IMR-90 (cell line): ENCODE data around the gene ILK. TPM values are rescaled to one million over a fixed set of nuclear protein-coding genes. Genes with fewer than 3 reads are reported as not detected.

Experiments used
- ATAC-seq: fragments of 200-7000 bp; cut with Tn5 transposase; 2 replicates; pipeline ENCODE4 v1.9.1; 2020; ENCODE audit warnings: low read depth, mild to moderate bottlenecking, moderate library complexity
- BruUV-seq: library from RNA; stranded (reverse); fragments of 400-500 nt; replicated peaks from 2 replicates; lab custom pipeline; 2021; lab: Mats Ljungman, UMichigan
- CTCF ChIA-PET: fragments of 300-600 bp; formaldehyde crosslinking; extraction: SDS; loops from one replicate; lab custom pipeline; 2021; ENCODE audit warnings: antibody characterized with exemption; lab: Yijun Ruan, JAX
- POLR2A ChIA-PET: fragments of 300-600 bp; sonication (Branson Sonifier 250); formaldehyde crosslinking; loops from one replicate; lab custom pipeline; 2022; ENCODE audit warnings: antibody characterized with exemption; ENCODE audit not compliant: unreplicated experiment; lab: Charles Lee
- DNase-seq: peaks from one replicate; pipeline ENCODE4 v3.0.0; 2013
- H2AFZ ChIP-seq: replicated peaks from 2 replicates; pipeline ENCODE3; 2013; ENCODE audit warnings: low read length, mild to moderate bottlenecking; ENCODE audit not compliant: poor library complexity
- H2AK5ac ChIP-seq: 2 replicates; pipeline ENCODE4 v1.6.1; 2013; ENCODE audit warnings: low read depth, low read length, inconsistent platforms
- H2AK9ac ChIP-seq: replicated peaks from 2 replicates; pipeline ENCODE3; 2013; ENCODE audit warnings: mild to moderate bottlenecking, low read depth, low read length, moderate library complexity; ENCODE audit not compliant: poor library complexity
- H2BK120ac ChIP-seq: 2 replicates; pipeline ENCODE4 v1.6.1; 2013; ENCODE audit warnings: low read depth, low read length, inconsistent platforms
- H2BK15ac ChIP-seq: 3 replicates; pipeline ENCODE4 v1.6.1; 2013; ENCODE audit warnings: low read depth, low read length, inconsistent platforms
- H2BK20ac ChIP-seq: 2 replicates; pipeline ENCODE4 v1.6.1; 2013; ENCODE audit warnings: low read depth, mild to moderate bottlenecking, inconsistent platforms, low read length, moderate library complexity
- H2BK5ac ChIP-seq: 2 replicates; pipeline ENCODE4 v1.6.1; 2013; ENCODE audit warnings: mild to moderate bottlenecking, low read depth, low read length, inconsistent platforms; ENCODE audit not compliant: poor library complexity, severe bottlenecking
- H3K14ac ChIP-seq: replicated peaks from 2 replicates; pipeline ENCODE4 v1.6.1; 2013; ENCODE audit warnings: low read depth, low read length, inconsistent platforms
- H3K18ac ChIP-seq: 2 replicates; pipeline ENCODE4 v1.6.1; 2013; ENCODE audit warnings: low read depth, low read length, control low read depth
- H3K23ac ChIP-seq: 2 replicates; pipeline ENCODE4 v1.6.1; 2013; ENCODE audit warnings: low read depth, low read length, inconsistent platforms
- H3K27ac ChIP-seq: 2 replicates; pipeline ENCODE4 v1.5.1; 2013; ENCODE audit warnings: mild to moderate bottlenecking, control low read depth, low read length; ENCODE audit not compliant: insufficient read depth
- H3K27me3 ChIP-seq: 2 replicates; pipeline ENCODE4 v1.6.1; 2013; ENCODE audit warnings: low read length; ENCODE audit not compliant: control insufficient read depth, insufficient read depth
- H3K36me3 ChIP-seq: 2 replicates; pipeline ENCODE4 v1.6.1; 2013; ENCODE audit warnings: low read length, mixed read lengths; ENCODE audit not compliant: control insufficient read depth, insufficient read depth
- H3K4ac ChIP-seq: 2 replicates; pipeline ENCODE4 v1.6.1; 2013; ENCODE audit warnings: low read depth, low read length, inconsistent platforms
- H3K4me1 ChIP-seq: 2 replicates; pipeline ENCODE4 v1.6.1; 2013; ENCODE audit warnings: low read length, mixed read lengths; ENCODE audit not compliant: control insufficient read depth, insufficient read depth
- H3K4me2 ChIP-seq: 2 replicates; pipeline ENCODE4 v1.6.1; 2013; ENCODE audit warnings: low read depth, mild to moderate bottlenecking, control low read depth, low read length, moderate library complexity
- H3K4me3 ChIP-seq: 2 replicates; pipeline ENCODE4 v1.5.1; 2013; ENCODE audit warnings: low read depth, mild to moderate bottlenecking, control low read depth, low read length, moderate library complexity; ENCODE audit not compliant: insufficient read depth
- H3K56ac ChIP-seq: 2 replicates; pipeline ENCODE4 v1.6.1; 2013; ENCODE audit warnings: low read length, inconsistent platforms; ENCODE audit not compliant: insufficient read depth; ENCODE audit errors: extremely low read depth
- H3K79me1 ChIP-seq, 2 experiments: 2 replicates each; pipeline ENCODE4 v1.6.1; 2013; ENCODE audit warnings: low read length in 2 of 2, inconsistent platforms in 1 of 2, low read depth in 1 of 2
- H3K9ac ChIP-seq: 2 replicates; pipeline ENCODE4 v1.6.1; 2013; ENCODE audit warnings: low read depth, low read length, control low read depth
- H3K9me1 ChIP-seq: 2 replicates; pipeline ENCODE4 v1.6.1; 2013; ENCODE audit warnings: low read length, inconsistent platforms; ENCODE audit not compliant: insufficient read depth
- H3K9me3 ChIP-seq: 2 replicates; pipeline ENCODE4 v1.6.1; 2013; ENCODE audit warnings: low read length; ENCODE audit not compliant: control insufficient read depth, insufficient read depth
- H4K20me1 ChIP-seq: 2 replicates; pipeline ENCODE4 v1.6.1; 2013; ENCODE audit warnings: low read length, inconsistent platforms; ENCODE audit not compliant: insufficient read depth
- H4K5ac ChIP-seq: 2 replicates; pipeline ENCODE4 v1.6.1; 2013; ENCODE audit warnings: mild to moderate bottlenecking, low read depth, low read length, control low read depth
- H4K8ac ChIP-seq, 2 experiments: 2 replicates each; pipeline ENCODE4 v1.6.1; 2013; ENCODE audit warnings: low read depth in 2 of 2, low read length in 2 of 2, control low read depth in 1 of 2, inconsistent platforms in 1 of 2
- H4K91ac ChIP-seq: 2 replicates; pipeline ENCODE4 v1.6.1; 2013; ENCODE audit warnings: low read depth, low read length, inconsistent platforms; ENCODE audit not compliant: insufficient read depth
- BHLHE40 ChIP-seq: fragments of 150-350 bp; IDR thresholded peaks from 2 replicates; pipeline ENCODE4 v1.6.1; 2016; ENCODE audit warnings: mild to moderate bottlenecking, low read depth, low read length
- FOS ChIP-seq: fragments of 150-350 bp; IDR thresholded peaks from 2 replicates; pipeline ENCODE4 v1.6.1; 2016; ENCODE audit warnings: low read depth, low read length
- NFE2L2 ChIP-seq: fragments of 150-350 bp; IDR thresholded peaks from 2 replicates; pipeline ENCODE4 v1.6.1; 2016; ENCODE audit warnings: low read depth, mild to moderate bottlenecking, low read length
- WGBS, 2 experiments: methylation state at CpG; one replicate each; pipeline versions ENCODE4 v1.1.5 to v1.1.7; 2013; ENCODE audit warnings: missing lambda C conversion rate in 2 of 2; ENCODE audit not compliant: insufficient read length in 1 of 2; ENCODE audit errors: extremely low coverage in 2 of 2; 5-methylcytosine and 5-hydroxymethylcytosine counted together
- dilution Hi-C: fragments of 300-500 bp; cut with HindIII; formaldehyde crosslinking; loops from one replicate; pipeline ENCODE4 v1.14.3; 2018; ENCODE audit warnings: low sequenced_read_pairs; ENCODE audit not compliant: unreplicated experiment
- in situ Hi-C: fragments of 300-500 bp; cut with MboI; formaldehyde crosslinking; loops from 3 replicates; pipeline ENCODE4 v1.14.3; 2019; ENCODE audit warnings: low sequenced_read_pairs, inconsistent platforms, mixed read lengths
- intact Hi-C: fragments of 100-400 bp; cut with micrococcal nuclease; formaldehyde crosslinking; loops from 2 replicates; pipeline ENCODE4 v1.10.0; 2022
- polyA plus RNA-seq, 3 experiments: library from polyadenylated mRNA; depleted of rRNA; stranded (reverse); fragments of >200 nt; gene quantifications; 2 replicates each; pipeline ENCODE4 v1.2.3, GENCODE V29; 2012; ENCODE audit warnings: low replicate concordance in 1 of 3
- total RNA-seq: library from RNA; depleted of rRNA; stranded (reverse); fragments of >200 nt; gene quantifications from 2 replicates; pipeline ENCODE4 v1.2.3, GENCODE V29; 2012

The ILK gene
- total and polyA plus RNA-seq, 2 of the 4 experiments (the other 2 are of a cell fraction) = 339 to 389 TPM

GRCh38 chr11:6601041-6601461 is 2.5 kb upstream of the ILK start:
- Histone ChIP-seq H4K5ac (no peak overlapping the region), H3K23ac (no peak overlapping the region), H4K8ac (no peak overlapping the region), H2BK5ac (no peak overlapping the region), H3K18ac (no peak overlapping the region), H3K9me1 (peaks cover 14% of the 10 kb centered on the region), H2BK15ac (no peak overlapping the region), H2BK20ac (no peak overlapping the region), H3K4me2 (no peak overlapping the region), H2AK5ac (no peak overlapping the region), H2AK9ac (no peak overlapping the region), H3K27ac (no peak overlapping the region), H3K9ac (no peak overlapping the region), H3K4me3 (no peak overlapping the region), H3K36me3 (peaks cover 37% of the 10 kb centered on the region), H2AFZ (no peak overlapping the region), H3K27me3 (no peaks in the 10 kb centered on the region), H4K91ac (no peak overlapping the region), H3K56ac (no peak overlapping the region), H3K4me1 (peaks cover 5% of the 10 kb centered on the region; the same call in 1 of the 2 replicates), H3K14ac (no peak overlapping the region), H3K9me3 (no peaks in the 10 kb centered on the region), H3K4ac (no peak overlapping the region), H4K20me1 (peaks cover 3% of the 10 kb centered on the region; the same call in 1 of the 2 replicates), H2BK120ac (no peak overlapping the region), H3K79me1 (peaks cover 21 to 77% of the 10 kb centered on the region in 2 experiments)
- no peak for TF ChIP-seq FOS
- no peak for TF ChIP-seq NFE2L2
- TF ChIP-seq BHLHE40 = no peak
- 99% methylated on average over 12 of the region's 13 CpGs; no CpG with 5 or more reads in 1 of the 2 experiments for WGBS, 2 experiments
- intact Hi-C loops (loop anchor here (5.0 kb wide), 2 partner anchors 119 to 156 kb away; partner anchors contain the start of genes ARFIP2 and TIMM10B), in situ Hi-C loops (no loop called here), dilution Hi-C loops (no loop called here)
- POLR2A ChIA-PET = no interaction called here
- BruUV-seq = no TSS peak
- DNase-seq (no peak), ATAC-seq (no peak)
- CTCF ChIA-PET = no interaction called here
